Panc1 (cell line): ENCODE measurements around the gene PGS1. TPM values are rescaled to one million over a fixed set of nuclear protein-coding genes. Genes with fewer than 3 reads are reported as not detected.

Source experiments
- ATAC-seq: fragments of 200-7000 bp; cut with Tn5 transposase; 2 replicates; pipeline ENCODE4 v1.9.1; 2020; ENCODE audit warnings: mild to moderate bottlenecking, moderate library complexity
- BruUV-seq: library from RNA; stranded (reverse); fragments of 400-500 nt; replicated peaks from 2 replicates; lab custom pipeline; 2021; lab: Mats Ljungman, UMichigan
- CTCF ChIA-PET: fragments of 300-600 bp; sonication (Branson Sonifier 250); formaldehyde crosslinking; loops from one replicate; lab custom pipeline; 2022; ENCODE audit warnings: antibody characterized with exemption; lab: Charles Lee
- POLR2A ChIA-PET: fragments of 300-600 bp; sonication (Branson Sonifier 250); formaldehyde crosslinking; loops from one replicate; lab custom pipeline; 2022; ENCODE audit warnings: antibody characterized with exemption; lab: Charles Lee
- DNase-seq: peaks from one replicate; pipeline ENCODE4 v3.0.0-alpha.2; 2010; ENCODE audit warnings: low read depth, low spot score
- H3K27ac ChIP-seq: 2 replicates; pipeline ENCODE4 v1.5.1; 2011; ENCODE audit warnings: mild to moderate bottlenecking, low read length, inconsistent platforms
- H3K27me3 ChIP-seq: fragments of 200-500 bp; sonication (Bioruptor generic); 2 replicates; pipeline ENCODE4 v1.6.0; 2014; ENCODE audit warnings: low read length, inconsistent platforms; ENCODE audit not compliant: control insufficient read depth, insufficient read depth
- H3K36me3 ChIP-seq: fragments of 200-500 bp; sonication (Bioruptor generic); 2 replicates; pipeline ENCODE4 v1.5.1; 2014; ENCODE audit warnings: inconsistent platforms, mild to moderate bottlenecking, low read length, moderate library complexity; ENCODE audit not compliant: control insufficient read depth, insufficient read depth
- H3K4me1 ChIP-seq: 2 replicates; pipeline ENCODE4 v1.5.1; 2011; ENCODE audit warnings: inconsistent platforms, mild to moderate bottlenecking, low read length, moderate library complexity; ENCODE audit not compliant: control insufficient read depth, insufficient read depth
- H3K4me3 ChIP-seq, 2 experiments: 2 replicates each; pipeline ENCODE4 v1.5.1; 2011 to 2012; ENCODE audit warnings: low read depth in 2 of 2, low read length in 2 of 2, mild to moderate bottlenecking in 2 of 2, inconsistent platforms in 1 of 2, moderate library complexity in 1 of 2
- H3K9me3 ChIP-seq: fragments of 200-500 bp; sonication (Bioruptor generic); 2 replicates; pipeline ENCODE4 v1.5.1; 2014; ENCODE audit warnings: low read depth, mild to moderate bottlenecking, inconsistent platforms, low read length, moderate library complexity; ENCODE audit not compliant: control insufficient read depth, insufficient read depth
- CTCF ChIP-seq: fragments of 450-650 bp; IDR thresholded peaks from 2 replicates; pipeline ENCODE4 v1.5.1; 2017; ENCODE audit warnings: mild to moderate bottlenecking
- POLR2AphosphoS5 ChIP-seq: IDR thresholded peaks from 2 replicates; pipeline ENCODE4 v1.6.1; 2012; ENCODE audit warnings: mild to moderate bottlenecking, low read depth, low read length, moderate library complexity
- REST ChIP-seq, 2 experiments: IDR thresholded peaks; 2 replicates each; pipeline ENCODE4 v1.6.1; 2011 to 2012; ENCODE audit warnings: low read depth in 2 of 2, control low read depth in 1 of 2, low read length in 1 of 2, mild to moderate bottlenecking in 1 of 2, moderate library complexity in 1 of 2; ENCODE audit not compliant: insufficient read depth in 1 of 2
- SIN3A ChIP-seq: IDR thresholded peaks from 2 replicates; pipeline ENCODE4 v1.6.1; 2012; ENCODE audit warnings: low read depth, mild to moderate bottlenecking, low read length, moderate library complexity, borderline replicate concordance; ENCODE audit not compliant: insufficient read depth
- TCF7L2 ChIP-seq: IDR thresholded peaks from 2 replicates; pipeline ENCODE4 v1.6.1; 2011; ENCODE audit warnings: mild to moderate bottlenecking, low read depth, low read length, inconsistent platforms
- in situ Hi-C: cut with HindIII; loops from 2 replicates; pipeline ENCODE4 v1.10.0; 2016; ENCODE audit warnings: low sequenced_read_pairs, low pct_unique_long_range_greater_than_20kb
- intact Hi-C: fragments of 100-400 bp; cut with micrococcal nuclease; formaldehyde crosslinking; loops from one replicate; pipeline ENCODE4 v1.10.0; 2022; ENCODE audit not compliant: unreplicated experiment
- total RNA-seq: library from RNA; stranded (reverse); gene quantifications from one replicate; pipeline ENCODE4 v1.2.1, GENCODE V29; 2021; ENCODE audit not compliant: unreplicated experiment

Gene PGS1
- total RNA-seq, 1 experiment from 2014 or later, result 47.5 TPM

GRCh38 chr17:78435330-78436005 is 57.0 kb downstream of the PGS1 start:
- ATAC-seq, result no peak
- Histone ChIP-seq H3K36me3 (no peaks in the 10 kb centered on the region), H3K27ac (no peak overlapping the region), H3K27me3 (no peaks in the 10 kb centered on the region), H3K9me3 (no peaks in the 10 kb centered on the region), H3K4me3 (no peak overlapping the region), H3K4me1 (peaks cover 2% of the 10 kb centered on the region; the same call in 1 of the 2 replicates)
- no peak for TF ChIP-seq SIN3A
- no peak for TF ChIP-seq POLR2AphosphoS5
- TF ChIP-seq TCF7L2, result no peak
- TF ChIP-seq REST (IDR thresholded peaks at IDR 0.05; ENCODE audit: insufficient read depth in 1 of 2, low read depth in 2 of 2, low read length in 1 of 2), result no peak
- TF ChIP-seq CTCF, result no peak
- CTCF ChIA-PET, result interaction anchor here (0.6 to 1.1 kb wide), 3 partner anchors 9 to 461 kb away, joined by 3 to 7 read pairs (median 6); no protein-coding TSS in a partner anchor
- no peak for DNase-seq
- no TSS peak for BruUV-seq
- in situ Hi-C loops, result no loop called here
- intact Hi-C loops, result no loop called here
- POLR2A ChIA-PET, result no interaction called here

- TF ChIP-seq SIN3A (no peak), POLR2AphosphoS5 (no peak), TCF7L2 (no peak), REST (IDR thresholded peaks at IDR 0.05; ENCODE audit: insufficient read depth in 1 of 2, low read depth in 2 of 2, low read length in 1 of 2) (no peak), CTCF (no peak)
- in situ Hi-C loops, result no loop called here
- no peak overlapping the region for H3K27ac ChIP-seq
- no peak for ATAC-seq
- H3K4me1 ChIP-seq, result peaks cover 2% of the 10 kb centered on the region; the same call in 1 of the 2 replicates
- no peak for DNase-seq
- BruUV-seq, result no TSS peak
- POLR2A ChIA-PET, result no interaction called here
- intact Hi-C loops, result no loop called here
- no peaks in the 10 kb centered on the region for H3K9me3 ChIP-seq
- CTCF ChIA-PET, result no interaction called here
- H3K4me3 ChIP-seq, result no peak overlapping the region
- H3K36me3 ChIP-seq, result no peaks in the 10 kb centered on the region
- H3K27me3 ChIP-seq, result no peaks in the 10 kb centered on the region
Observed at GRCh38 chr17:78437508-78438169, 59.2 kb downstream of the PGS1 start.
